Fibroblast of lung (primary cell): ENCODE data around the gene SLC28A1. TPM values are rescaled to one million over a fixed set of nuclear protein-coding genes. Genes with fewer than 3 reads are reported as not detected.
A peak's percentile ranks its signal among the peaks of the same experiment; 100 is the strongest.

Experiments used
- DNase-seq, 2 donors: peaks; one replicate each; pipeline versions ENCODE4 v3.0.0 to v3.0.0-alpha.2; 2010; ENCODE audit warnings: low read depth in 2 of 2
- H2AFZ ChIP-seq: 2 replicates; pipeline ENCODE4 v1.5.1; 2012; ENCODE audit warnings: low read length, control low read depth, inconsistent platforms
- H3K27ac ChIP-seq: 2 replicates; pipeline ENCODE4 v1.5.1; 2011; ENCODE audit warnings: low read length, control low read depth; ENCODE audit not compliant: insufficient read depth
- H3K27me3 ChIP-seq: 2 replicates; pipeline ENCODE4 v1.5.1; 2011; ENCODE audit warnings: mild to moderate bottlenecking, low read length; ENCODE audit not compliant: control insufficient read depth, insufficient read depth
- H3K36me3 ChIP-seq: 2 replicates; pipeline ENCODE4 v1.5.1; 2011; ENCODE audit warnings: low read length; ENCODE audit not compliant: control insufficient read depth, insufficient read depth
- H3K4me1 ChIP-seq: 2 replicates; pipeline ENCODE4 v1.5.1; 2011; ENCODE audit warnings: low read length; ENCODE audit not compliant: control insufficient read depth, insufficient read depth; ENCODE audit errors: extremely low read depth
- H3K4me2 ChIP-seq: 2 replicates; pipeline ENCODE4 v1.5.1; 2011; ENCODE audit warnings: low read length, control low read depth; ENCODE audit not compliant: insufficient read depth; ENCODE audit errors: extremely low read depth
- H3K4me3 ChIP-seq, 4 experiments: fragments of 200-600 bp in 1 of 4; sonication (generic) in 1 of 4; replicated peaks in 1 of 4; 2 replicates each; pipeline ENCODE4 v1.5.1; 2011 to 2016; ENCODE audit warnings: low read length in 4 of 4, low read depth in 3 of 4, mild to moderate bottlenecking in 3 of 4, control low read depth in 2 of 4, inconsistent platforms in 1 of 4, mixed read lengths in 1 of 4; ENCODE audit not compliant: insufficient read depth in 1 of 4; ENCODE audit errors: control extremely low read depth in 1 of 4
- H3K79me2 ChIP-seq: 2 replicates; pipeline ENCODE4 v1.5.1; 2012; ENCODE audit warnings: mild to moderate bottlenecking, low read length, inconsistent platforms; ENCODE audit not compliant: control insufficient read depth, insufficient read depth
- H3K9ac ChIP-seq: 2 replicates; pipeline ENCODE4 v1.5.1; 2011; ENCODE audit warnings: mild to moderate bottlenecking, low read length, control low read depth; ENCODE audit not compliant: insufficient read depth
- H3K9me3 ChIP-seq: 2 replicates; pipeline ENCODE4 v1.5.1; 2012; ENCODE audit warnings: low read depth, low read length; ENCODE audit not compliant: control insufficient read depth, insufficient read depth
- H4K20me1 ChIP-seq: 2 replicates; pipeline ENCODE4 v1.5.1; 2011; ENCODE audit warnings: low read length; ENCODE audit not compliant: control insufficient read depth, insufficient read depth; ENCODE audit errors: extremely low read depth
- CTCF ChIP-seq, 2 donors: IDR thresholded peaks in 1 of 2; conservative IDR thresholded peaks in 1 of 2; 1 replicate in 1 of 2; 2 replicates in 1 of 2; pipeline ENCODE4 v1.5.1; 2011 to 2012; ENCODE audit warnings: low read length in 2 of 2, control low read depth in 1 of 2, inconsistent platforms in 1 of 2, low read depth in 1 of 2, mild to moderate bottlenecking in 1 of 2
- EZH2 ChIP-seq: IDR thresholded peaks from 2 replicates; pipeline ENCODE4 v1.5.1; 2012; ENCODE audit warnings: low read length, control low read depth, mild to moderate bottlenecking; ENCODE audit errors: missing control alignments
- polyA plus RNA-seq, 2 donors: library from polyadenylated mRNA; depleted of rRNA in 1 of 2; stranded (reverse) in 1 of 2; unstranded in 1 of 2; fragments of >200 nt; gene quantifications; 2 replicates each; pipeline ENCODE4 v1.2.1, GENCODE V29; 2011 to 2012; ENCODE audit warnings: missing spikeins in 1 of 2
- total RNA-seq: library from RNA; depleted of rRNA; stranded (reverse); fragments of >200 nt; gene quantifications from 2 replicates; pipeline ENCODE4 v1.2.1, GENCODE V29; 2014

The SLC28A1 gene
- total and polyA plus RNA-seq, 2 donors (not counting 1 experiment from before 2014, with no cell fraction given) = not detected

- H2AFZ ChIP-seq = no peak overlapping the region
- no peaks in the 10 kb centered on the region for H3K36me3 ChIP-seq
- peaks cover 6% of the 10 kb centered on the region for H3K4me1 ChIP-seq
- no peak overlapping the region for H3K4me2 ChIP-seq
- no peaks in the 10 kb centered on the region for H3K27me3 ChIP-seq
- no peaks in the 10 kb centered on the region for H4K20me1 ChIP-seq
- H3K9me3 ChIP-seq = no peaks in the 10 kb centered on the region
- H3K27ac ChIP-seq = no peak overlapping the region
- no peak overlapping the region for H3K4me3 ChIP-seq
- no peak for TF ChIP-seq EZH2
- TF ChIP-seq CTCF (conservative IDR thresholded peaks at IDR 0.05 in 1 of 2, IDR thresholded peaks at IDR 0.05 in 1 of 2; ENCODE audit: low read depth in 1 of 2, low read length in 2 of 2) = no peak
- H3K79me2 ChIP-seq = no peaks in the 10 kb centered on the region
- no peak for DNase-seq
- H3K9ac ChIP-seq = no peak overlapping the region
Measured at GRCh38 chr15:84953726-84954125, 69.3 kb downstream of the SLC28A1 start.

GRCh38 chr15:84955089-84955848 lies 70.8 kb downstream of the SLC28A1 start:
- H3K4me1 ChIP-seq = no peaks in the 10 kb centered on the region
- H3K9ac ChIP-seq = no peak overlapping the region
- H3K4me2 ChIP-seq = peak overlapping the region; percentile 63
- no peaks in the 10 kb centered on the region for H3K9me3 ChIP-seq
- H3K79me2 ChIP-seq = no peaks in the 10 kb centered on the region
- no peaks in the 10 kb centered on the region for H4K20me1 ChIP-seq
- H3K4me3 ChIP-seq = peak overlapping the region in 2 of 4 experiments; percentile 14 to 27
- H3K36me3 ChIP-seq = no peaks in the 10 kb centered on the region
- H3K27me3 ChIP-seq = no peaks in the 10 kb centered on the region
- DNase-seq = peak; percentile 71 to 81
- TF ChIP-seq EZH2 (no peak), CTCF (conservative IDR thresholded peaks at IDR 0.05 in 1 of 2, IDR thresholded peaks at IDR 0.05 in 1 of 2; ENCODE audit: low read depth in 1 of 2, low read length in 2 of 2) (peak; percentile 94 to 96)
- no peak overlapping the region for H3K27ac ChIP-seq
- H2AFZ ChIP-seq = peak overlapping the region; percentile 80

- Histone ChIP-seq H3K9ac (no peak overlapping the region), H3K27ac (no peak overlapping the region), H3K79me2 (no peaks in the 10 kb centered on the region), H3K9me3 (no peaks in the 10 kb centered on the region), H3K27me3 (no peaks in the 10 kb centered on the region), H2AFZ (no peak overlapping the region), H3K4me3 (no peak overlapping the region), H3K36me3 (no peaks in the 10 kb centered on the region), H3K4me2 (no peak overlapping the region), H3K4me1 (no peaks in the 10 kb centered on the region), H4K20me1 (no peaks in the 10 kb centered on the region)
- DNase-seq = no peak
- no peak for TF ChIP-seq EZH2
- TF ChIP-seq CTCF (conservative IDR thresholded peaks at IDR 0.05 in 1 of 2, IDR thresholded peaks at IDR 0.05 in 1 of 2; ENCODE audit: low read depth in 1 of 2, low read length in 2 of 2) = no peak
Measured at GRCh38 chr15:84956199-84956598, 71.7 kb downstream of the SLC28A1 start.
